ENCODE results near the gene HBM.
A peak's percentile ranks its signal among the peaks of the same experiment; 100 is the strongest.
"Not testable (repeated sequence)": the region's sequence is repeated elsewhere in the genome, so short reads cannot be mapped to it uniquely, and the experiment has no call there.

The HBM gene

GRCh38 chr16:165539-166374, at the start of gene HBM:
TSS of gene HBM (plus strand) at chr16:165978. CDS start at chr16:165998, 20 bp downstream.
- no peak for DNase-seq (ENCODE audit: low read depth in 2 of 2)

- DNase-seq (ENCODE audit: low read depth in 2 of 2), result no peak
Observed at GRCh38 chr16:116015-116414, 49.8 kb upstream of the HBM start.

GRCh38 chr16:117379-118365, 48.1 kb upstream of the HBM start:
- DNase-seq (ENCODE audit: low read depth in 2 of 2), result peak; percentile 48

- no peak for DNase-seq (ENCODE audit: low read depth in 2 of 2)
Observed at GRCh38 chr16:118857-119256, 46.9 kb upstream of the HBM start.

- DNase-seq (ENCODE audit: low read depth in 2 of 2), result no peak
Observed at GRCh38 chr16:119295-119694, 46.5 kb upstream of the HBM start.

- DNase-seq (ENCODE audit: low read depth in 2 of 2), result no peak
Observed at GRCh38 chr16:119835-120491, 45.8 kb upstream of the HBM start.

- DNase-seq (ENCODE audit: low read depth in 2 of 2), result no peak
Observed at GRCh38 chr16:120756-121155, 45.0 kb upstream of the HBM start.

GRCh38 chr16:122361-122760, 43.4 kb upstream of the HBM start:
- no peak for DNase-seq (ENCODE audit: low read depth in 2 of 2)

GRCh38 chr16:123558-124350, 42.0 kb upstream of the HBM start:
- not testable (repeated sequence) for DNase-seq (ENCODE audit: low read depth in 2 of 2)

- no peak for DNase-seq (ENCODE audit: low read depth in 2 of 2)
Observed at GRCh38 chr16:125011-125410, 40.8 kb upstream of the HBM start.

GRCh38 chr16:129075-129474, 36.7 kb upstream of the HBM start:
- no peak for DNase-seq (ENCODE audit: low read depth in 2 of 2)

GRCh38 chr16:130533-131173, 35.1 kb upstream of the HBM start:
- no peak for DNase-seq (ENCODE audit: low read depth in 2 of 2)

- DNase-seq (ENCODE audit: low read depth in 2 of 2), result no peak
Observed at GRCh38 chr16:132120-132519, 33.7 kb upstream of the HBM start.

GRCh38 chr16:133716-134115, 32.1 kb upstream of the HBM start:
- DNase-seq (ENCODE audit: low read depth in 2 of 2), result no peak

GRCh38 chr16:138049-138417, 27.7 kb upstream of the HBM start:
- peak in 1 of 2 donors; percentile 12 for DNase-seq (ENCODE audit: low read depth in 2 of 2)

GRCh38 chr16:140175-140857, 25.5 kb upstream of the HBM start:
- DNase-seq (ENCODE audit: low read depth in 2 of 2), result no peak

- no peak for DNase-seq (ENCODE audit: low read depth in 2 of 2)
Observed at GRCh38 chr16:142405-142967, 23.3 kb upstream of the HBM start.

GRCh38 chr16:143047-143446, 22.7 kb upstream of the HBM start:
- no peak for DNase-seq (ENCODE audit: low read depth in 2 of 2)

- no peak for DNase-seq (ENCODE audit: low read depth in 2 of 2)
Observed at GRCh38 chr16:143456-143855, 22.3 kb upstream of the HBM start.

GRCh38 chr16:144797-145252, 21.0 kb upstream of the HBM start:
- no peak for DNase-seq (ENCODE audit: low read depth in 2 of 2)
